Right cardiac atrium (tissue), 5 donors: ENCODE measurements around the gene TOPBP1. TPM values are rescaled to one million over a fixed set of nuclear protein-coding genes. Genes with fewer than 3 reads are reported as not detected.
"Not testable (repeated sequence)": the region's sequence is repeated elsewhere in the genome, so short reads cannot be mapped to it uniquely, and the experiment has no call there.

ENCODE experiments used
- ATAC-seq, 2 donors: fragments of 200-7000 bp; cut with Tn5 transposase; one replicate each; pipeline versions ENCODE4 v1.8.0 to v1.9.1; 2020; ENCODE audit warnings: moderate library complexity in 2 of 2, mild to moderate bottlenecking in 1 of 2
- DNase-seq, 3 donors: peaks; one replicate each; pipeline ENCODE4 v3.0.0-alpha.2; 2020
- H3K27ac ChIP-seq: one replicate; pipeline ENCODE4 v1.5.1; 2013; ENCODE audit warnings: mild to moderate bottlenecking, low read length, control low read depth, moderate library complexity
- H3K27me3 ChIP-seq: one replicate; pipeline ENCODE4 v1.6.1; 2013; ENCODE audit not compliant: control insufficient read depth, insufficient read depth
- H3K4me1 ChIP-seq: one replicate; pipeline ENCODE4 v1.6.1; 2013; ENCODE audit warnings: low read length; ENCODE audit not compliant: control insufficient read depth, insufficient read depth
- H3K4me3 ChIP-seq: one replicate; pipeline ENCODE4 v1.5.1; 2013; ENCODE audit warnings: low read length, control low read depth
- H3K9me3 ChIP-seq: one replicate; pipeline ENCODE4 v1.6.1; 2013; ENCODE audit warnings: low read length; ENCODE audit not compliant: control insufficient read depth
- WGBS: extraction: QIAGEN DNeasy Blood & Tissue Kit; methylation state at CpG from one replicate; pipeline ENCODE4 v1.1.7; 2013; 5-methylcytosine and 5-hydroxymethylcytosine counted together
- intact Hi-C, 4 donors: fragments of 100-400 bp; cut with DNase I; formaldehyde crosslinking; loops; one replicate each; pipeline versions ENCODE4 v1.11.0 to v1.14.0; 2022 to 2023
- polyA plus RNA-seq: library from polyadenylated mRNA; stranded (reverse); fragments of 200-250 nt; gene quantifications from one replicate; pipeline ENCODE4 v1.2.3, GENCODE V29; 2013
- total RNA-seq, 4 donors: library from RNA; stranded (reverse); fragmentation: NEBNext Ultra II Directional; extraction: Animal tissue kit (Norgen Biotek cat#: 25700); gene quantifications; one replicate each; pipeline ENCODE4 v1.2.1, GENCODE V29; 2021
- donor health status: healthy with polysubstance abuse.
- donor health status: DM: no; HTN: yes; CAD: no.
- donor health status: DM: no; HTN: no; CAD: no.
- donor health status: DM: no; HTN: yes; CAD: no; lungs with severe emphysema.
- donor health status: DM: yes; HTN: yes; CAD: no.

The TOPBP1 gene
- total and polyA plus RNA-seq, 5 donors = 5.4 to 12.7 (median 12.2) TPM

- intact Hi-C loops = no loop called here
- ATAC-seq (no peak), DNase-seq (no peak)
- Histone ChIP-seq H3K9me3 (no peaks in the 10 kb centered on the region), H3K27ac (no peak overlapping the region), H3K4me1 (peaks cover under 1% of the 10 kb centered on the region), H3K4me3 (no peak overlapping the region), H3K27me3 (no peaks in the 10 kb centered on the region)
- WGBS = 55% methylated on average over 12 of the region's 12 CpGs
Observed at GRCh38 chr3:133673746-133674145, 12.0 kb upstream of the TOPBP1 start.

- DNase-seq = no peak
- 92% methylated on average over 2 of the region's 2 CpGs for WGBS
- no peak overlapping the region for H3K4me3 ChIP-seq
- no peaks in the 10 kb centered on the region for H3K27me3 ChIP-seq
- peaks cover 4% of the 10 kb centered on the region for H3K4me1 ChIP-seq
- H3K27ac ChIP-seq = no peak overlapping the region
- intact Hi-C loops = no loop called here
- no peaks in the 10 kb centered on the region for H3K9me3 ChIP-seq
- no peak for ATAC-seq
Observed at GRCh38 chr3:133672461-133672860, 10.7 kb upstream of the TOPBP1 start.

GRCh38 chr3:133670525-133670995 lies 8.8 kb upstream of the TOPBP1 start:
- ATAC-seq (no peak), DNase-seq (no peak)
- intact Hi-C loops = no loop called here
- no peaks in the 10 kb centered on the region for H3K9me3 ChIP-seq
- H3K4me3 ChIP-seq = no peak overlapping the region
- H3K4me1 ChIP-seq = peaks cover 4% of the 10 kb centered on the region
- no peak overlapping the region for H3K27ac ChIP-seq
- no peaks in the 10 kb centered on the region for H3K27me3 ChIP-seq
- 87% methylated on average over 3 of the region's 3 CpGs for WGBS

GRCh38 chr3:133669949-133670524 lies 8.3 kb upstream of the TOPBP1 start:
- no peak overlapping the region for H3K27ac ChIP-seq
- DNase-seq = no peak
- H3K4me3 ChIP-seq = no peak overlapping the region
- 80% methylated on average over 4 of the region's 4 CpGs for WGBS
- ATAC-seq = no peak
- H3K9me3 ChIP-seq = no peaks in the 10 kb centered on the region
- intact Hi-C loops = loop anchor here in 2 of 4 donors (10.0 kb wide), 2 partner anchors 145 to 255 kb away; no protein-coding TSS in a partner anchor
- H3K4me1 ChIP-seq = peaks cover 4% of the 10 kb centered on the region
- no peaks in the 10 kb centered on the region for H3K27me3 ChIP-seq

- intact Hi-C loops = loop anchor here in 2 of 4 donors (10.0 kb wide), 2 partner anchors 148 to 258 kb away; no protein-coding TSS in a partner anchor
- DNase-seq (no peak), ATAC-seq (no peak)
- Histone ChIP-seq H3K9me3 (no peaks in the 10 kb centered on the region), H3K27me3 (no peaks in the 10 kb centered on the region), H3K27ac (no peak overlapping the region), H3K4me1 (peaks cover 6% of the 10 kb centered on the region), H3K4me3 (no peak overlapping the region)
- WGBS = 87% methylated on average over 2 of the region's 2 CpGs
Observed at GRCh38 chr3:133667118-133667517, 5.4 kb upstream of the TOPBP1 start.

GRCh38 chr3:133665188-133665587 lies 3.4 kb upstream of the TOPBP1 start:
- not testable (repeated sequence) for H3K27ac ChIP-seq, DNase-seq, H3K9me3 ChIP-seq, H3K4me1 ChIP-seq, H3K4me3 ChIP-seq, H3K27me3 ChIP-seq, ATAC-seq
- intact Hi-C loops = loop anchor here in 2 of 4 donors (10.0 kb wide), 2 partner anchors 150 to 260 kb away; no protein-coding TSS in a partner anchor
- 95% methylated on average over 3 of the region's 3 CpGs for WGBS

GRCh38 chr3:133663569-133664313 lies 2.0 kb upstream of the TOPBP1 start:
- WGBS = 48% methylated on average over 7 of the region's 7 CpGs
- Histone ChIP-seq H3K27me3 (no peaks in the 10 kb centered on the region), H3K27ac (no peak overlapping the region), H3K4me1 (peaks cover 6% of the 10 kb centered on the region), H3K4me3 (no peak overlapping the region), H3K9me3 (no peaks in the 10 kb centered on the region)
- no peak for DNase-seq
- ATAC-seq = peak; percentile 42 to 44
- intact Hi-C loops = loop anchor here in 2 of 4 donors (5.0 to 10.0 kb wide), 3 partner anchors 151 to 264 kb away; no protein-coding TSS in a partner anchor

- Histone ChIP-seq H3K27ac (peak overlapping the region; percentile 93), H3K4me3 (peak overlapping the region; percentile 66), H3K27me3 (no peaks in the 10 kb centered on the region), H3K4me1 (peaks cover 3% of the 10 kb centered on the region), H3K9me3 (no peaks in the 10 kb centered on the region)
- 8% methylated on average over 7 of the region's 7 CpGs for WGBS
- DNase-seq (no peak), ATAC-seq (peak; percentile 47 to 69)
- intact Hi-C loops = loop anchor here in 2 of 4 donors (5.0 to 10.0 kb wide), 3 partner anchors 153 to 265 kb away; no protein-coding TSS in a partner anchor
Observed at GRCh38 chr3:133662278-133662651, 524 bp upstream of the TOPBP1 start.

- H3K9me3 ChIP-seq = no peaks in the 10 kb centered on the region
- no peak overlapping the region for H3K4me3 ChIP-seq
- no peak for ATAC-seq
- 62% methylated on average over 2 of the region's 2 CpGs for WGBS
- intact Hi-C loops = loop anchor here in 2 of 4 donors (5.0 to 10.0 kb wide), 3 partner anchors 155 to 267 kb away; no protein-coding TSS in a partner anchor
- no peak for DNase-seq
- H3K27me3 ChIP-seq = no peaks in the 10 kb centered on the region
- no peak overlapping the region for H3K27ac ChIP-seq
- peaks cover 3% of the 10 kb centered on the region for H3K4me1 ChIP-seq
Observed at GRCh38 chr3:133659806-133660205, 1.9 kb downstream of the TOPBP1 start.

GRCh38 chr3:133655731-133656515 lies 5.8 kb downstream of the TOPBP1 start:
- 83% methylated on average over 4 of the region's 4 CpGs for WGBS
- intact Hi-C loops = no loop called here

More at GRCh38 chr3:133655731-133656515, 5.8 kb downstream of the TOPBP1 start:
- no peaks in the 10 kb centered on the region for H3K4me1 ChIP-seq
- H3K27ac ChIP-seq = no peak overlapping the region
- no peaks in the 10 kb centered on the region for H3K9me3 ChIP-seq
- DNase-seq (no peak), ATAC-seq (no peak)
- H3K4me3 ChIP-seq = no peak overlapping the region
- H3K27me3 ChIP-seq = no peaks in the 10 kb centered on the region
